ENCODE results near the gene TNFAIP6. TPM values are rescaled to one million over a fixed set of nuclear protein-coding genes. Genes with fewer than 3 reads are reported as not detected.

Gene TNFAIP6
- total RNA-seq: 0.38 and 1.1 TPM in 2 replicates

GRCh38 chr2:151357359-151357758, at the start of gene TNFAIP6:
Gene TNFAIP6, plus strand, starts transcription at chr2:151357592. Its CDS starts 75 bp downstream, at chr2:151357667.

GRCh38 chr2:151409601-151410484, 52.5 kb downstream of the TNFAIP6 start, which contains the start of gene RIF1:
Gene RIF1, plus strand, starts transcription at chr2:151409902. Its CDS starts 522 bp downstream, at chr2:151410424.

Other genes starting within 250 kb of the TNFAIP6 start
- 2.1 and 3.5 TPM in 2 replicates for gene RBM43, start 95.7 kb upstream of the TNFAIP6 start, total RNA-seq
- gene NMI, start 67.9 kb upstream of the TNFAIP6 start, total RNA-seq: 12.9 and 19.5 TPM in 2 replicates
- 12.7 and 18.4 TPM in 2 replicates for gene RIF1, start 52.3 kb downstream of the TNFAIP6 start, total RNA-seq

Measured in mesangial cell (primary cell).